Esophagus squamous epithelium (tissue), 4 donors: ENCODE measurements around the gene TRERF1.

Experiments
- POLR2A ChIP-seq, 4 donors: fragments of 450-650 bp; IDR thresholded peaks; one replicate each; pipeline ENCODE4 v1.6.1; 2017; ENCODE audit warnings: antibody characterized with exemption in 4 of 4, mild to moderate bottlenecking in 4 of 4, moderate library complexity in 3 of 4
- TF ChIP-seq, protein P1 (sequence below), 6 experiments: fragments of 450-650 bp in 4 of 6; fragments of 200-600 bp in 2 of 6; sonication (generic) in 2 of 6; IDR thresholded peaks; one replicate each; pipeline ENCODE4 v1.5.1; 2016 to 2019; ENCODE audit warnings: antibody characterized with exemption in 6 of 6, mild to moderate bottlenecking in 4 of 6, moderate library complexity in 4 of 6

DNA sequence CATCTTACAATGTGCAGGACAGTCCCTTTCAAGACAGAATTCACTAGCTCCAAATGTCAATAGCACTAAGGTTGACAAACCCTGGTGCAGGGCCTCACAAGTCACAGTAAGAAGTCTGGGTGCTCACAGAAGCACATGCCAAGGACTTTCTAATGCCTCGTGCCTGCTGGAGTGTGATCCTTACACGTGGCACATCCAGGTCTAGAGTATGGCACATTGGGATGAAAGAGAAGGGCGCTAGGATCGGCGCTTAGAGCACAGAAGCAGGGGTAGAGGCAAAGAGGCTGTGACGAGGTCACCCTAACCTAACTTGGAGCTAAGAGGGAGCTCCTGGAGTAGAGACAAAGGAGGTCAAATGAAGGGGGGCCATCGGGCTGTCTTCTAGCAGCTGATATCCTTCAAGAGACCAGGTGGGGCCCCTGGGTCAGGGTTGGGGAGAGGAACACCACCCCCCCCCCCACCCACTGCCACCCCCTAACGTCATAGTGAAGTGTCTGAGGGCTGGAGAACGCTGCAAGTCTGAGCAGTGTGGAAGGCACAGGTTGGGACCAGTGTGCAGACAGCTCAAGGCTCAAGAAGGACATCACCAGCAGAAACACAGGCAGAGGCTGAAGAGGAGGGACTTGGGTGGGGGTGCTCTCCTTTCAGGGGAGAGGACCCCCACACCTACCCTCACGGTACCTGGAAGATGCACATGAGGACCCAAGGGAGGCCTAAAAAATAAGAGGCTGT is 136.3 kb downstream of the TRERF1 start:
- TF ChIP-seq, protein P1, sequence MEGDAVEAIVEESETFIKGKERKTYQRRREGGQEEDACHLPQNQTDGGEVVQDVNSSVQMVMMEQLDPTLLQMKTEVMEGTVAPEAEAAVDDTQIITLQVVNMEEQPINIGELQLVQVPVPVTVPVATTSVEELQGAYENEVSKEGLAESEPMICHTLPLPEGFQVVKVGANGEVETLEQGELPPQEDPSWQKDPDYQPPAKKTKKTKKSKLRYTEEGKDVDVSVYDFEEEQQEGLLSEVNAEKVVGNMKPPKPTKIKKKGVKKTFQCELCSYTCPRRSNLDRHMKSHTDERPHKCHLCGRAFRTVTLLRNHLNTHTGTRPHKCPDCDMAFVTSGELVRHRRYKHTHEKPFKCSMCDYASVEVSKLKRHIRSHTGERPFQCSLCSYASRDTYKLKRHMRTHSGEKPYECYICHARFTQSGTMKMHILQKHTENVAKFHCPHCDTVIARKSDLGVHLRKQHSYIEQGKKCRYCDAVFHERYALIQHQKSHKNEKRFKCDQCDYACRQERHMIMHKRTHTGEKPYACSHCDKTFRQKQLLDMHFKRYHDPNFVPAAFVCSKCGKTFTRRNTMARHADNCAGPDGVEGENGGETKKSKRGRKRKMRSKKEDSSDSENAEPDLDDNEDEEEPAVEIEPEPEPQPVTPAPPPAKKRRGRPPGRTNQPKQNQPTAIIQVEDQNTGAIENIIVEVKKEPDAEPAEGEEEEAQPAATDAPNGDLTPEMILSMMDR (IDR thresholded peaks at IDR 0.05): no peak
- no peak for TF ChIP-seq POLR2A (IDR thresholded peaks at IDR 0.05)
